ENCODE results near the gene PTPRCAP.

DNA sequence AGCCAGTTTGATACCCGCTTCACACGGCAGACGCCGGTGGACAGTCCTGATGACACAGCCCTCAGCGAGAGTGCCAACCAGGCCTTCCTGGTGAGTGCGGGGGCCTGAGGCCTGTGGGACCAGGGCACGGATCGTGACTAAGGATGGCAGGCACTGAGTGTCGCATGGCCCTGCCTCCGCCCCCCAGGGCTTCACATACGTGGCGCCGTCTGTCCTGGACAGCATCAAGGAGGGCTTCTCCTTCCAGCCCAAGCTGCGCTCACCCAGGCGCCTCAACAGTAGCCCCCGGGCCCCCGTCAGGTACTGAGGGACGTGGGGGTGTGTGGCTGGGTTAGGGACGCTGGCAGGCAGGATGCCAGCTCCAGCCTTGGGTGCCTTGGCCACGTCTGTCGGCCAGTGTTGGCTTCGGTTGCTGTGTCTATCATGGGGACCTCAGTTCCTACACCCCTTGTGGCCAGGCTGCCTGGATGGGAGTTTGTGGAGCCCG is 3.0 kb downstream of the PTPRCAP start:
- TF ChIP-seq KAT8 (IDR thresholded peaks at IDR 0.05; ENCODE audit: low read depth) (no peak), ZNF121 (CRISPR knock-in tag; conservative IDR thresholded peaks at IDR 0.05) (no peak), TCF7L2 (IDR thresholded peaks at IDR 0.05; ENCODE audit: low read depth, low read length) (no peak), CTCF (IDR thresholded peaks at IDR 0.05 in 2 of 3, conservative IDR thresholded peaks at IDR 0.05 in 1 of 3; ENCODE audit: insufficient read depth in 2 of 3, low read depth in 1 of 3, low read length in 3 of 3) (no peak), CHCHD3 (CRISPR knock-in tag; IDR thresholded peaks at IDR 0.05) (no peak)
- TF ChIP-seq, protein P1, sequence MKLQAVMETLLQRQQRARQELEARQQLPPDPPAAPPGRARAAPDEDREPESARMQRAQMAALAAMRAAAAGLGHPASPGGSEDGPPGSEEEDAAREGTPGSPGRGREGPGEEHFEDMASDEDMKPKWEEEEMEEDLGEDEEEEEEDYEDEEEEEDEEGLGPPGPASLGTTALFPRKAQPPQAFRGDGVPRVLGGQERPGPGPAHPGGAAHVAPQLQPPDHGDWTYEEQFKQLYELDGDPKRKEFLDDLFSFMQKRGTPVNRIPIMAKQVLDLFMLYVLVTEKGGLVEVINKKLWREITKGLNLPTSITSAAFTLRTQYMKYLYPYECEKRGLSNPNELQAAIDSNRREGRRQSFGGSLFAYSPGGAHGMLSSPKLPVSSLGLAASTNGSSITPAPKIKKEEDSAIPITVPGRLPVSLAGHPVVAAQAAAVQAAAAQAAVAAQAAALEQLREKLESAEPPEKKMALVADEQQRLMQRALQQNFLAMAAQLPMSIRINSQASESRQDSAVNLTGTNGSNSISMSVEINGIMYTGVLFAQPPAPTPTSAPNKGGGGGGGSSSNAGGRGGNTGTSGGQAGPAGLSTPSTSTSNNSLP (IDR thresholded peaks at IDR 0.05; ENCODE audit: borderline replicate concordance, low read depth, low read length) = no peak
